Brain pericyte (primary cell): ENCODE measurements around the gene LIG3.
"Not testable (repeated sequence)": the region's sequence is repeated elsewhere in the genome, so short reads cannot be mapped to it uniquely, and the experiment has no call there.

Experiments used
- DNase-seq: peaks from one replicate; pipeline ENCODE4 v3.0.0-alpha.2; 2012; ENCODE audit warnings: low read depth, low spot score

Gene LIG3

GRCh38 chr17:34999456-34999855 is 19.1 kb downstream of the LIG3 start:
- no peak for DNase-seq

GRCh38 chr17:35000965-35001364 is 20.7 kb downstream of the LIG3 start:
- DNase-seq, result not testable (repeated sequence)

GRCh38 chr17:35001549-35001948 is 21.2 kb downstream of the LIG3 start:
- DNase-seq, result no peak

GRCh38 chr17:35002876-35003551 is 22.7 kb downstream of the LIG3 start:
- DNase-seq, result no peak

- no peak for DNase-seq
Measured at GRCh38 chr17:35003778-35004177, 23.5 kb downstream of the LIG3 start.

- DNase-seq, result no peak
Measured at GRCh38 chr17:35006345-35006744, 26.0 kb downstream of the LIG3 start.

- DNase-seq, result no peak
Measured at GRCh38 chr17:35006961-35007360, 26.6 kb downstream of the LIG3 start.

GRCh38 chr17:35010093-35010492 is 29.8 kb downstream of the LIG3 start:
- DNase-seq, result no peak

GRCh38 chr17:35011671-35012216 is 31.4 kb downstream of the LIG3 start:
- DNase-seq, result no peak

GRCh38 chr17:35016369-35016768 is 36.1 kb downstream of the LIG3 start:
- DNase-seq, result no peak

GRCh38 chr17:35017021-35017420 is 36.7 kb downstream of the LIG3 start:
- no peak for DNase-seq

- no peak for DNase-seq
Measured at GRCh38 chr17:35018814-35019213, 38.5 kb downstream of the LIG3 start.

GRCh38 chr17:35019386-35020179 is 39.3 kb downstream of the LIG3 start:
- no peak for DNase-seq

GRCh38 chr17:35021520-35022380 is 41.4 kb downstream of the LIG3 start:
- no peak for DNase-seq

- DNase-seq, result peak; percentile 96
Measured at GRCh38 chr17:35022536-35023063, 42.3 kb downstream of the LIG3 start.

GRCh38 chr17:35023538-35023937 is 43.2 kb downstream of the LIG3 start:
- no peak for DNase-seq

GRCh38 chr17:35025541-35025940 is 45.2 kb downstream of the LIG3 start:
- no peak for DNase-seq

- DNase-seq, result not testable (repeated sequence)
Measured at GRCh38 chr17:35028097-35028496, 47.8 kb downstream of the LIG3 start.

GRCh38 chr17:35028531-35029262 is 48.4 kb downstream of the LIG3 start:
- DNase-seq, result no peak

- DNase-seq, result no peak
Measured at GRCh38 chr17:35030780-35031179, 50.5 kb downstream of the LIG3 start.

GRCh38 chr17:35038453-35038852 is 58.1 kb downstream of the LIG3 start:
- DNase-seq, result no peak
